GM12878 (cell line): ENCODE measurements around the gene S100A8. TPM values are rescaled to one million over a fixed set of nuclear protein-coding genes. Genes with fewer than 3 reads are reported as not detected.

Experiments
- ATAC-seq: fragments of 200-7000 bp; cut with Tn5 transposase; 3 replicates; pipeline ENCODE4 v1.9.1; 2020; ENCODE audit warnings: mild to moderate bottlenecking, moderate library complexity
- BruUV-seq: library from RNA; stranded (reverse); fragments of 400-500 nt; replicated peaks from 2 replicates; lab custom pipeline; 2021; lab: Mats Ljungman, UMichigan
- CTCF ChIA-PET: fragments of 300-600 bp; sonication (Branson Sonifier 250); formaldehyde crosslinking; extraction: SDS; loops from one replicate; lab custom pipeline; 2021; ENCODE audit warnings: inconsistent platforms; lab: Yijun Ruan, JAX
- POLR2A ChIA-PET: fragments of 350-600 bp; formaldehyde crosslinking; extraction: SDS; loops from one replicate; lab custom pipeline; 2021; ENCODE audit warnings: inconsistent platforms; lab: Charles Lee
- RAD21 ChIA-PET: fragments of 300-600 bp; sonication (Branson Sonifier 250); formaldehyde crosslinking; loops from one replicate; lab custom pipeline; 2023; ENCODE audit warnings: antibody characterized with exemption; ENCODE audit not compliant: unreplicated experiment; lab: Charles Lee
- SMC1A ChIA-PET: fragments of 300-600 bp; sonication (Branson Sonifier 250); formaldehyde crosslinking; loops from one replicate; lab custom pipeline; 2023; ENCODE audit not compliant: unreplicated experiment, uncharacterized antibody; lab: Charles Lee
- DNase-seq: peaks from one replicate; pipeline ENCODE4 v3.0.0-alpha.2; 2011; ENCODE audit warnings: low read depth, low spot score
- FAIRE-seq: peaks from 3 replicates; lab custom pipeline; 2011; peaks lifted over from hg19 to GRCh38; lab: Jason Lieb, UNC
- H2AFZ ChIP-seq: 2 replicates; pipeline ENCODE4 v1.6.0; 2011; ENCODE audit warnings: low read depth, low read length, control low read depth; ENCODE audit not compliant: control insufficient read depth
- H3K27ac ChIP-seq: 2 replicates; pipeline ENCODE4 v1.5.1; 2011; ENCODE audit warnings: control low read depth; ENCODE audit not compliant: control insufficient read depth, insufficient read depth
- H3K27me3 ChIP-seq, 2 experiments: replicated peaks in 1 of 2; 2 replicates each; pipeline versions ENCODE4 v1.6.0 to v1.6.1; 2011; ENCODE audit warnings: low read length in 1 of 2; ENCODE audit not compliant: control insufficient read depth in 2 of 2, insufficient read depth in 2 of 2
- H3K36me3 ChIP-seq, 2 experiments: 2 replicates each; pipeline ENCODE4 v1.5.1; 2011; ENCODE audit warnings: low read length in 1 of 2; ENCODE audit not compliant: control insufficient read depth in 2 of 2, insufficient read depth in 2 of 2
- H3K4me1 ChIP-seq: 2 replicates; pipeline ENCODE4 v1.6.1; 2011; ENCODE audit warnings: mild to moderate bottlenecking, low read length, moderate library complexity, mixed read lengths; ENCODE audit not compliant: control insufficient read depth, insufficient read depth
- H3K4me2 ChIP-seq: 2 replicates; pipeline ENCODE4 v1.6.0; 2011; ENCODE audit warnings: control low read depth; ENCODE audit not compliant: control insufficient read depth, insufficient read depth
- H3K4me3 ChIP-seq: fragments of 200-600 bp; sonication (generic); 2 replicates; pipeline ENCODE4 v1.5.1; 2016
- H3K79me2 ChIP-seq: 2 replicates; pipeline ENCODE4 v1.6.0; 2011; ENCODE audit warnings: low read length; ENCODE audit not compliant: control insufficient read depth, insufficient read depth
- H3K9ac ChIP-seq: 2 replicates; pipeline ENCODE4 v1.8.0; 2011; ENCODE audit warnings: low read length, control low read depth, mixed read lengths; ENCODE audit not compliant: control insufficient read depth, insufficient read depth
- H3K9me3 ChIP-seq: replicated peaks from 3 replicates; pipeline ENCODE4 v1.5.1; 2011; ENCODE audit warnings: mild to moderate bottlenecking, low read length; ENCODE audit not compliant: control insufficient read depth, insufficient read depth
- H4K20me1 ChIP-seq: 2 replicates; pipeline ENCODE4 v1.6.0; 2011; ENCODE audit not compliant: control insufficient read depth, insufficient read depth
- BHLHE40 ChIP-seq, 2 experiments: fragments of 450-650 bp in 1 of 2; IDR thresholded peaks; 2 replicates each; pipeline ENCODE4 v1.6.1; 2011 to 2017; ENCODE audit warnings: low read depth in 2 of 2, borderline replicate concordance in 1 of 2, improper control_type of control experiment in 1 of 2, low read length in 1 of 2, mild to moderate bottlenecking in 1 of 2
- CBFB ChIP-seq: IDR thresholded peaks from 2 replicates; pipeline ENCODE4 v1.6.1; 2016; ENCODE audit warnings: antibody characterized with exemption, low read depth
- CHD2 ChIP-seq: IDR thresholded peaks from 2 replicates; pipeline ENCODE4 v1.6.1; 2011; ENCODE audit warnings: low read depth, low read length, improper control_type of control experiment, borderline replicate concordance
- CTCF ChIP-seq, 3 experiments: IDR thresholded peaks in 2 of 3; conservative IDR thresholded peaks in 1 of 3; 2 replicates each; pipeline ENCODE4 v1.5.1; 2011; ENCODE audit warnings: low read depth in 3 of 3, low read length in 3 of 3, mild to moderate bottlenecking in 3 of 3, control low read depth in 2 of 3, moderate library complexity in 2 of 3, inconsistent platforms in 1 of 3, mixed read lengths in 1 of 3; ENCODE audit not compliant: control insufficient read depth in 2 of 3, insufficient read depth in 1 of 3; ENCODE audit errors: extremely low read depth in 1 of 3
- GABPA ChIP-seq: IDR thresholded peaks from 2 replicates; pipeline ENCODE4 v1.6.1; 2014; ENCODE audit warnings: antibody characterized with exemption, low read depth, mild to moderate bottlenecking, inconsistent platforms
- NFIC ChIP-seq: IDR thresholded peaks from 2 replicates; pipeline ENCODE4 v1.6.1; 2012; ENCODE audit warnings: low read depth, mild to moderate bottlenecking, inconsistent platforms, low read length, moderate library complexity
- NFYB ChIP-seq: IDR thresholded peaks from 2 replicates; pipeline ENCODE4 v1.6.1; 2011; ENCODE audit warnings: low read depth, mild to moderate bottlenecking, low read length, improper control_type of control experiment, moderate library complexity; ENCODE audit not compliant: insufficient read depth
- SKIL ChIP-seq: fragments of 450-650 bp; IDR thresholded peaks from 2 replicates; pipeline ENCODE4 v1.6.1; 2017; ENCODE audit warnings: mild to moderate bottlenecking, low read depth, inconsistent platforms; ENCODE audit not compliant: poor library complexity, severe bottlenecking
- SMAD5 ChIP-seq: IDR thresholded peaks from 2 replicates; pipeline ENCODE4 v1.6.1; 2016; ENCODE audit warnings: antibody characterized with exemption, low read depth
- TBL1XR1 ChIP-seq: IDR thresholded peaks from 2 replicates; pipeline ENCODE4 v1.6.1; 2012; ENCODE audit warnings: low read depth, low read length, improper control_type of control experiment
- WGBS: methylation state at CpG from one replicate; pipeline ENCODE4 v1.1.6; 2016; ENCODE audit warnings: low lambda C conversion rate; ENCODE audit not compliant: insufficient replicate concordance, insufficient coverage; ENCODE audit errors: missing lambda C conversion rate; 5-methylcytosine and 5-hydroxymethylcytosine counted together
- in situ Hi-C: fragments of 300-500 bp; cut with MboI; formaldehyde crosslinking; loops from 9 replicates; pipeline ENCODE4 v1.14.3; 2018; ENCODE audit warnings: mixed read lengths
- intact Hi-C: fragments of 100-400 bp; cut with micrococcal nuclease; formaldehyde crosslinking; loops from one replicate; pipeline ENCODE4 v1.14.2; 2022; ENCODE audit not compliant: unreplicated experiment
- polyA plus RNA-seq, 11 experiments: library from polyadenylated mRNA; depleted of rRNA in 4 of 11; unstranded in 6 of 11; stranded (reverse) in 5 of 11; fragments of >200 nt; fragmentation: Nextera tagmentation in 4 of 11; fragmentation: Illumina TruSeq in 1 of 11; extraction: Ambion mirVana in 4 of 11; extraction: Trizol in 1 of 11; gene quantifications; 1 replicate in 1 of 11; 2 replicates in 10 of 11; pipeline versions ENCODE4 v1.2.1 to v1.2.3, GENCODE V29; 2011 to 2016; ENCODE audit warnings: inconsistent platforms in 2 of 11, missing spikeins in 2 of 11, low read depth in 1 of 11
- total RNA-seq, 4 experiments: library from RNA; depleted of rRNA in 3 of 4; stranded (reverse); fragments of >200 nt in 3 of 4; fragmentation: Illumina TruSeq in 1 of 4; extraction: Trizol in 1 of 4; gene quantifications; 2 replicates each; pipeline versions ENCODE4 v1.2.1 to v1.2.3, GENCODE V29; 2013 to 2021
- TF ChIP-seq, protein P1 (sequence below): fragments of 450-650 bp; IDR thresholded peaks from 2 replicates; pipeline ENCODE4 v1.6.1; 2016; ENCODE audit warnings: mild to moderate bottlenecking
- TF ChIP-seq, protein P2 (sequence below): IDR thresholded peaks from 2 replicates; pipeline ENCODE4 v1.6.1; 2012; ENCODE audit warnings: low read depth, low read length, improper control_type of control experiment

Gene S100A8
- total and polyA plus RNA-seq, 10 of the 15 experiments (the other 5 are each of a cell fraction or from before 2014, with no cell fraction given), result 0.28 TPM; not detected in 9

GRCh38 chr1:153392258-153392657 lies 1.4 kb upstream of the S100A8 start:
- TF ChIP-seq CBFB (no peak), SKIL (no peak), NFIC (no peak), BHLHE40 (IDR thresholded peaks at IDR 0.05; ENCODE audit: borderline replicate concordance in 1 of 2, low read depth in 2 of 2, low read length in 1 of 2) (no peak), SMAD5 (no peak), CHD2 (no peak), CTCF (IDR thresholded peaks at IDR 0.05 in 2 of 3, conservative IDR thresholded peaks at IDR 0.05 in 1 of 3; ENCODE audit: control insufficient read depth in 2 of 3, extremely low read depth in 1 of 3, insufficient read depth in 1 of 3, low read depth in 3 of 3, low read length in 3 of 3) (no peak), NFYB (no peak), GABPA (no peak), TBL1XR1 (no peak)
- TF ChIP-seq, protein P1, sequence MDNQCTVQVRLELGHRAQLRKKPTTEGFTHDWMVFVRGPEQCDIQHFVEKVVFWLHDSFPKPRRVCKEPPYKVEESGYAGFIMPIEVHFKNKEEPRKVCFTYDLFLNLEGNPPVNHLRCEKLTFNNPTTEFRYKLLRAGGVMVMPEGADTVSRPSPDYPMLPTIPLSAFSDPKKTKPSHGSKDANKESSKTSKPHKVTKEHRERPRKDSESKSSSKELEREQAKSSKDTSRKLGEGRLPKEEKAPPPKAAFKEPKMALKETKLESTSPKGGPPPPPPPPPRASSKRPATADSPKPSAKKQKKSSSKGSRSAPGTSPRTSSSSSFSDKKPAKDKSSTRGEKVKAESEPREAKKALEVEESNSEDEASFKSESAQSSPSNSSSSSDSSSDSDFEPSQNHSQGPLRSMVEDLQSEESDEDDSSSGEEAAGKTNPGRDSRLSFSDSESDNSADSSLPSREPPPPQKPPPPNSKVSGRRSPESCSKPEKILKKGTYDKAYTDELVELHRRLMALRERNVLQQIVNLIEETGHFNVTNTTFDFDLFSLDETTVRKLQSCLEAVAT, result no peak
- TF ChIP-seq, protein P2, sequence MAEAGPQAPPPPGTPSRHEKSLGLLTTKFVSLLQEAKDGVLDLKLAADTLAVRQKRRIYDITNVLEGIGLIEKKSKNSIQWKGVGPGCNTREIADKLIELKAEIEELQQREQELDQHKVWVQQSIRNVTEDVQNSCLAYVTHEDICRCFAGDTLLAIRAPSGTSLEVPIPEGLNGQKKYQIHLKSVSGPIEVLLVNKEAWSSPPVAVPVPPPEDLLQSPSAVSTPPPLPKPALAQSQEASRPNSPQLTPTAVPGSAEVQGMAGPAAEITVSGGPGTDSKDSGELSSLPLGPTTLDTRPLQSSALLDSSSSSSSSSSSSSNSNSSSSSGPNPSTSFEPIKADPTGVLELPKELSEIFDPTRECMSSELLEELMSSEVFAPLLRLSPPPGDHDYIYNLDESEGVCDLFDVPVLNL, result no peak

More at GRCh38 chr1:153392258-153392657, 1.4 kb upstream of the S100A8 start:
- Histone ChIP-seq H3K79me2 (no peaks in the 10 kb centered on the region), H3K4me2 (no peak overlapping the region), H4K20me1 (no peaks in the 10 kb centered on the region), H2AFZ (no peak overlapping the region), H3K9me3 (no peaks in the 10 kb centered on the region), H3K27me3 (peaks cover 1 to 2% of the 10 kb centered on the region in 2 experiments; a peak in 2 of 4 replicates), H3K9ac (no peak overlapping the region), H3K4me1 (no peaks in the 10 kb centered on the region), H3K27ac (no peak overlapping the region), H3K4me3 (no peak overlapping the region), H3K36me3 (no peaks in the 10 kb centered on the region)
- BruUV-seq, result no TSS peak
- CTCF ChIA-PET, result interaction anchor here (1.4 kb wide), 1 partner anchor 103 kb away, joined by 5 read pairs; no protein-coding TSS in a partner anchor
- in situ Hi-C loops (no loop called here), intact Hi-C loops (no loop called here)
- FAIRE-seq (no peak), ATAC-seq (no peak), DNase-seq (no peak)
- SMC1A ChIA-PET, result no interaction called here
- RAD21 ChIA-PET, result no interaction called here
- 0% methylated on average over 3 of the region's 3 CpGs for WGBS
- POLR2A ChIA-PET, result no interaction called here
